OCI-LY1 (cell line): ENCODE measurements around the gene AGTRAP.

Experiments
- H2AFZ ChIP-seq: fragments of 200-600 bp; sonication (generic), shearing (Covaris generic); 2 replicates; pipeline ENCODE4 v1.6.0; 2014; ENCODE audit warnings: antibody characterized with exemption, mild to moderate bottlenecking, low read length
- H3F3A ChIP-seq: fragments of 200-600 bp; sonication (generic), shearing (Covaris generic); 2 replicates; pipeline ENCODE4 v1.6.0; 2014; ENCODE audit warnings: mild to moderate bottlenecking, antibody characterized with exemption, low read length, moderate library complexity; ENCODE audit not compliant: insufficient read depth
- H3K27ac ChIP-seq: fragments of 200-600 bp; sonication (generic); 2 replicates; pipeline ENCODE4 v1.5.1; 2014; ENCODE audit warnings: low read length, mixed run types, mild to moderate bottlenecking, low read depth; ENCODE audit not compliant: poor library complexity, severe bottlenecking
- H3K27me3 ChIP-seq: fragments of 200-600 bp; sonication (generic); 2 replicates; pipeline ENCODE4 v1.6.0; 2014; ENCODE audit warnings: antibody characterized with exemption, mild to moderate bottlenecking, low read length, moderate library complexity; ENCODE audit not compliant: insufficient read depth
- H3K36me3 ChIP-seq: fragments of 200-600 bp; sonication (generic); 2 replicates; pipeline ENCODE4 v1.6.1; 2014; ENCODE audit warnings: mild to moderate bottlenecking, antibody characterized with exemption, low read length, moderate library complexity, mixed read lengths; ENCODE audit not compliant: insufficient read depth
- H3K4me1 ChIP-seq: fragments of 200-600 bp; sonication (generic); 2 replicates; pipeline ENCODE4 v1.5.1; 2014; ENCODE audit warnings: mild to moderate bottlenecking, low read length, moderate library complexity; ENCODE audit not compliant: insufficient read depth, severe bottlenecking
- H3K4me2 ChIP-seq: fragments of 200-600 bp; sonication (generic), shearing (Covaris generic); 2 replicates; pipeline ENCODE4 v1.6.1; 2014; ENCODE audit warnings: low read length
- H3K4me3 ChIP-seq: fragments of 200-600 bp; sonication (generic); 2 replicates; pipeline ENCODE4 v1.5.1; 2014; ENCODE audit warnings: low read length, low read depth, mild to moderate bottlenecking, mixed read lengths; ENCODE audit not compliant: poor library complexity, severe bottlenecking
- H3K79me2 ChIP-seq: fragments of 200-600 bp; shearing (Covaris generic); 2 replicates; pipeline ENCODE4 v1.6.1; 2016; ENCODE audit warnings: mixed run types, low read length, mixed read lengths; ENCODE audit not compliant: insufficient read depth
- H3K9ac ChIP-seq: fragments of 200-600 bp; sonication (generic), shearing (Covaris generic); 2 replicates; pipeline ENCODE4 v1.6.1; 2014; ENCODE audit warnings: mild to moderate bottlenecking, low read length, mixed read lengths
- H3K9me2 ChIP-seq: fragments of 200-600 bp; sonication (generic), shearing (Covaris generic); 2 replicates; pipeline ENCODE4 v1.6.1; 2014; ENCODE audit warnings: low read depth, mild to moderate bottlenecking, low read length, mixed read lengths
- H3K9me3 ChIP-seq: fragments of 200-600 bp; shearing (Covaris generic); 2 replicates; pipeline ENCODE4 v1.6.1; 2014; ENCODE audit warnings: low read length, mixed read lengths
- H4K20me1 ChIP-seq: fragments of 200-600 bp; sonication (generic), shearing (Covaris generic); 2 replicates; pipeline ENCODE4 v1.6.0; 2016; ENCODE audit warnings: mild to moderate bottlenecking, low read length; ENCODE audit not compliant: insufficient read depth
- EZH2 ChIP-seq: fragments of 200-600 bp; sonication (generic), shearing (Covaris generic); IDR thresholded peaks from 2 replicates; pipeline ENCODE4 v1.8.0; 2017; ENCODE audit warnings: borderline replicate concordance, mixed run types, mild to moderate bottlenecking, antibody characterized with exemption, low read length, moderate library complexity, mixed read lengths
- TF ChIP-seq, protein P1 (sequence below): fragments of 200-600 bp; sonication (generic), shearing (Covaris generic); IDR thresholded peaks from 2 replicates; pipeline ENCODE4 v1.5.1; 2017; ENCODE audit warnings: mild to moderate bottlenecking, antibody characterized with exemption, low read length, moderate library complexity, mixed read lengths

AGTRAP gene, protein sequence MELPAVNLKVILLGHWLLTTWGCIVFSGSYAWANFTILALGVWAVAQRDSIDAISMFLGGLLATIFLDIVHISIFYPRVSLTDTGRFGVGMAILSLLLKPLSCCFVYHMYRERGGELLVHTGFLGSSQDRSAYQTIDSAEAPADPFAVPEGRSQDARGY

DNA sequence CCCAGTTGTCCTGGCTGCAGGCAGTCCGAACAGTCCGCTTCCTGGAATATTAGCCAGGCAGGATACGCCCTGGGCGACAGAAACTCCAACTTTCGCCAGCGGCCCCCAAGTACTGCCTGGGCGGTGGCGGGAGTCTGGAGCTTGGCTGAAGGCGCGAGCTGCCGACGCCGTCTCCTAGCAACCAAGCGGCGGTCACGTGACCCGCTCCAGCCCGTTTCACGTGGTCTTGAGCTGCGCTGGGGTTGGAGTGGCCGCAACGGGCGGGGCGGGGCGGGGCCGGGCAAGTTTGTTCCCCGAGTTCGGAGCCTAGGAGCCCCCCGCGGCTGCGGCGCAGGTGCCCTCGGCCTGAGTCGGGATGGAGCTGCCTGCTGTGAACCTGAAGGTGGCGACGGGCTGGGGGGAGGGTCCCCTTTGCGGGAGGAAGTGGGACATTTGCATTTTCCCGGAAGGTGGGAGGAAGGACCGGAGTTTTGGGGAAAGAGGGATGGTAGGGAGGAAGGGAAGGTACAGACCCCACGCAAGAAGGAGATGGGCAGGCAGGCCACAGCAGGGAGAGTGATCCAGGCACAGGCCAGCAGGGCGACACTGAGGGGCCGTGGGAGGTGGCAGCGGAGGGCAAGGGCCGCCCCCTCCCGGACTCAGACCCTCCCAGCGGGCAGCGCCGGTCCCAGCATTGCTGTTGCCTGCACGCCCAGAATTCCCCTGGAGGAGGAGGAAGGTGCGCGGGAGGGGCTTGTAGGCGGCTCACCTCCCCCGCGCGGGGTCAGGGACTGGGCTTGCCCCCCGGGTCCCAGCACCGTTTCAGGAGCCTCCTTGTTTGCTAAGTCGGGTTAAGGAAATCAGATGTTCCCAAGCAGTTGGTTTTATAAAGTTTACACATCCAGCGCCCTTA is at the start of gene AGTRAP:
Gene AGTRAP, plus strand, starts transcription at position 283 of the 892 bp plus-strand sequence. Its CDS starts 73 bp downstream, at position 356.
- Histone ChIP-seq H3K27ac (peak within 1 kb of the TSS; percentile 40), H3K9me3 (no peaks in the 10 kb centered on the region), H3K4me3 (peak within 1 kb of the TSS; percentile 81), H3K9me2 (no peaks in the 10 kb centered on the region), H3K79me2 (no peaks in the 10 kb centered on the region), H2AFZ (peak within 1 kb of the TSS; percentile 68; the same call in 1 of the 2 replicates), H3K4me2 (peak within 1 kb of the TSS; percentile 82), H3K36me3 (no peaks in the 10 kb centered on the region), H3F3A (no peaks in the 10 kb centered on the region), H3K9ac (peak within 1 kb of the TSS; percentile 82), H3K27me3 (no peaks in the 10 kb centered on the region), H4K20me1 (no peaks in the 10 kb centered on the region), H3K4me1 (peaks cover 34% of the 10 kb centered on the region)
- no peak for TF ChIP-seq EZH2
- TF ChIP-seq, protein P1, sequence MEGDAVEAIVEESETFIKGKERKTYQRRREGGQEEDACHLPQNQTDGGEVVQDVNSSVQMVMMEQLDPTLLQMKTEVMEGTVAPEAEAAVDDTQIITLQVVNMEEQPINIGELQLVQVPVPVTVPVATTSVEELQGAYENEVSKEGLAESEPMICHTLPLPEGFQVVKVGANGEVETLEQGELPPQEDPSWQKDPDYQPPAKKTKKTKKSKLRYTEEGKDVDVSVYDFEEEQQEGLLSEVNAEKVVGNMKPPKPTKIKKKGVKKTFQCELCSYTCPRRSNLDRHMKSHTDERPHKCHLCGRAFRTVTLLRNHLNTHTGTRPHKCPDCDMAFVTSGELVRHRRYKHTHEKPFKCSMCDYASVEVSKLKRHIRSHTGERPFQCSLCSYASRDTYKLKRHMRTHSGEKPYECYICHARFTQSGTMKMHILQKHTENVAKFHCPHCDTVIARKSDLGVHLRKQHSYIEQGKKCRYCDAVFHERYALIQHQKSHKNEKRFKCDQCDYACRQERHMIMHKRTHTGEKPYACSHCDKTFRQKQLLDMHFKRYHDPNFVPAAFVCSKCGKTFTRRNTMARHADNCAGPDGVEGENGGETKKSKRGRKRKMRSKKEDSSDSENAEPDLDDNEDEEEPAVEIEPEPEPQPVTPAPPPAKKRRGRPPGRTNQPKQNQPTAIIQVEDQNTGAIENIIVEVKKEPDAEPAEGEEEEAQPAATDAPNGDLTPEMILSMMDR: peak; percentile 23; the same call in 1 of the 2 replicates

DNA sequence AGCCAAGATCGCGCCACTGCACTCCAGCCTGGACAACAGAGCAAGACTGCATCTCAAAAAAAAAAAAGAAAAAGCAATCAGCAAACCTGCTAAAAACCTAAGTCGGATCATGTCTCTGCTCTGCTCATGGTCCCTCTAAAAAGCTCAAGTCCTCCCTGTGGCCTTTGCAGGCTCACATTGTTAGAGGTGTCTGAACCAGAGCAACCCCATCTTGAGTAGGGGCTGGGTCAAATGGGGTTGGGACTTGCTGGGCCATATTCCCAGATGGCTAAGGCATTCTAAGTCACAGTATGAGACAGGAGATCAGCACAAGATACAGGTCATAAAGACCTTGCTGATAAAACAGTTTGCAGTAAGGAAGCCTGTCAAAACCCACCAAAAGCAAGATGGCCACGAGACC is 47.4 kb upstream of the AGTRAP start:
- H3K4me2 ChIP-seq: no peak overlapping the region
- no peaks in the 10 kb centered on the region for H3K79me2 ChIP-seq
- no peak overlapping the region for H3K4me3 ChIP-seq
- no peak overlapping the region for H3K9ac ChIP-seq
- no peaks in the 10 kb centered on the region for H3K9me3 ChIP-seq
- H3K36me3 ChIP-seq: no peaks in the 10 kb centered on the region
- no peaks in the 10 kb centered on the region for H4K20me1 ChIP-seq
- no peaks in the 10 kb centered on the region for H3K4me1 ChIP-seq
- H2AFZ ChIP-seq: no peak overlapping the region
- H3K27me3 ChIP-seq: no peaks in the 10 kb centered on the region
- no peak overlapping the region for H3K27ac ChIP-seq
- H3F3A ChIP-seq: no peaks in the 10 kb centered on the region
- H3K9me2 ChIP-seq: no peaks in the 10 kb centered on the region
- no peak for TF ChIP-seq EZH2
- TF ChIP-seq, protein P1: no peak

DNA sequence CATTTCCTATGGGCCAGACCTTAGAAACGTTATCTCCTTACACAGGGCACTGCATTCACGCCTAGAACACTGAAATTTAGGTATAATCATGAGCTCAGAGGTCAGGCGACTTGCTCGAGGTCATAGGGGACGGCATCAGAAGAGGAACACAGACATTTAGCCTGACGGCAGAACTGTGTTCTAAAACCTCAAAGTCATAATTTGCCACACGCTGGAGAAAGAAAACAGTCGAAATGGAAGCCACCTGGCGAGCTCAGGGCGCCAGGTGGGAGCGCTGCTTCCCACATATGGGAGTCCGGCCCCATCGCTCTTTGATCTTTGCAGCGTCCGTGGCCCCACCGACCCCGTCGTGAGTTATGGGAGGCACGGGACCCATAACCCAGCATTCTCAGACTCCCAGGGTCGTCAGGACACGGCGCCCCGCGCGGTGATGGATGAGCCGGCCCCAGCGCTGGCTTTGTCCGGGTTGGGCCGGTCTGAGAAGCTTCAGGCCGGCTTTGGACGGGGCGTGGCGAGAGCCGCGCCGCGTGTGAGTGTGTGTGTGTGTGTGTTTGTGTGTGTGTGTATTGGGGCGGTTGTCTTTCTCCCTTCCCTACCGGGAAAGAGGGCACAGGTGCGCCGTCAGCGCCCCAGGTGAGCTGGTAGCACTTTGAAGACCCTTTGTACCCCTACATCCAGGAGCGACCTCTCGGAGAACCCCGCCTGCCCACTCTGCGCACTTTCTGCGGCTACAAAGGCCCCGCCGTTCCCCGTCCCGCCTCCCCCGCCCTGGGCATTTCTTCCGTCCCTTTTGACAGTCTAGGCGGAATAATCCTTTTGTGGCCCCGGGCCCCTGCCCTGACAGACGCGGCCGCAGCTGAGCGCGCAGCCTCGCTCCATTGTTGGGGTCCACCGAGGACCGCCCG is 45.3 kb upstream of the AGTRAP start:
- no peaks in the 10 kb centered on the region for H3K36me3 ChIP-seq
- no peaks in the 10 kb centered on the region for H4K20me1 ChIP-seq
- H3K4me2 ChIP-seq: no peak overlapping the region
- H3K9me2 ChIP-seq: no peaks in the 10 kb centered on the region
- no peak for TF ChIP-seq EZH2
- TF ChIP-seq, protein P1: no peak
- no peaks in the 10 kb centered on the region for H3K9me3 ChIP-seq
- H3K4me1 ChIP-seq: no peaks in the 10 kb centered on the region
- H3K79me2 ChIP-seq: no peaks in the 10 kb centered on the region
- H2AFZ ChIP-seq: no peak overlapping the region
- H3K27ac ChIP-seq: no peak overlapping the region
- no peak overlapping the region for H3K9ac ChIP-seq
- no peaks in the 10 kb centered on the region for H3K27me3 ChIP-seq
- H3F3A ChIP-seq: no peaks in the 10 kb centered on the region
- H3K4me3 ChIP-seq: no peak overlapping the region
